DMS 273 (cell line): ENCODE measurements around the gene UBE2L3.

ENCODE experiments used
- DNase-seq: peaks from one replicate; lab custom pipeline; 2025; ENCODE audit not compliant: unreplicated experiment; lab: John Stamatoyannopoulos, UW

The UBE2L3 gene

GRCh38 chr22:21669026-21669425 is 101.5 kb downstream of the UBE2L3 start:
- DNase-seq: no peak

DNA sequence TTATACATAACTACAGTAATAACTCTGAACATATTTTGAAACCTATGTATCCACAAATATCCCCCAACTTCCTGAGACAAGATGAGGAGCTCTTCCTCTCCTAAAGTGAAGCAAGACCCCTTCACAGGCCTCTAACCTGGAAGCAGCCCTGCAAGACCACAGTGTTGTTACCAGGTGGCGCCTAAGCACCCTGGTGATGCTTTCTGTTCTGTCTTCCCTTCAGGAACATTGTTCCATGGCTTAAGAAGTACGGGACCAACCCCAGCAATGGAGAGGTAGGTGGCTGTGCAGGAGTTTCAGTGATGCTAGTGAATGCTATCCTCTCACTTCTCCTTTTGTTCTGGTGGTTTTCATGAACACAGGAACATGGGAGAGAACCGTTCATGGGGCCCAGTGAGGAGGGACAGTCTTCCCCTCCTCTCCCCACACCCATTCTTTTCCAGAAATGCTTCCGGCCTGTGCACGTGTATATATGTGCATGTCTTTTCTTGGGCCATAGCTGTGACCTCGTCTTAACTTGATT is 104.7 kb downstream of the UBE2L3 start:
- DNase-seq: no peak
